HG02943 (cell line): ENCODE data around the gene FIBP.
"Not testable (repeated sequence)": the region's sequence is repeated elsewhere in the genome, so short reads cannot be mapped to it uniquely, and the experiment has no call there.

Experiments used
- ATAC-seq: cut with Tn5 transposase; IDR thresholded peaks from one replicate; pipeline ENCODE4 v1.9.1; 2021; ENCODE audit warnings: mild to moderate bottlenecking, low read depth, moderate library complexity; ENCODE audit not compliant: unreplicated experiment

Gene FIBP

DNA sequence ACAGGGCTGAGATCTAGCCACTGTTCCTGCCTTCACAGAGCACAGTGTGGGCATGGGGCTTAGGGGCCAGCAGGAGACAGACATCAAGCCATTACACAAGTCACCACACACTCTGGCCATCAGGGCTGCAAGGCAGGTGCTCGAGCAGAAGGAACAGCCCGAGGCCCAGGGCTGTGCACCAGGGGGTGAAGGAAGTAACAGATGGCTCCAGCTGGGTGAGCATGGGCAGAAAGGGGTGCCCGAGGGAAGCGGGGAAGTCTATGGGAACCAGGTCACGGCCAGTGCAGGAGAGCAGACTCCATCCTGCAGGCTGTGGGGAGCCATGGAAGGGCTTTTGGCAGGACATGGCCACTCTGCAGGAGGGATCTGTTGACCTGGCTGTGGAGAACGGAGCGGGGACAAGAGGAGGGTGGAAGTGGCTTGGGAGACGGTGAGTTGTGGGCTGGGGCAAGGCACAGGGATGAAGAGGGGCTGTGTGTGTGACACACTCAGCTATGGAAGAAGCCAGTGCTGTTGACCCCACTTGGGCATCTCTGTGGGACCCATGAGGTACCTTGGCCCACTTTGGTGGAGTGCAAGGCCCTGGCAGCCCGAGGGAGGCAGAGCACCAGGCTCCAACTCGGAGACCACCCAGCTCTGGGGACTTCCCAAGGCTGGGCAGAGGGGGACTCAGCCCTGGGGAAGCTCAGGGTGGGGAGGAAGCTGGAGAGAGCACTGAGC lies 27.0 kb upstream of the FIBP start:
- no peak for ATAC-seq

DNA sequence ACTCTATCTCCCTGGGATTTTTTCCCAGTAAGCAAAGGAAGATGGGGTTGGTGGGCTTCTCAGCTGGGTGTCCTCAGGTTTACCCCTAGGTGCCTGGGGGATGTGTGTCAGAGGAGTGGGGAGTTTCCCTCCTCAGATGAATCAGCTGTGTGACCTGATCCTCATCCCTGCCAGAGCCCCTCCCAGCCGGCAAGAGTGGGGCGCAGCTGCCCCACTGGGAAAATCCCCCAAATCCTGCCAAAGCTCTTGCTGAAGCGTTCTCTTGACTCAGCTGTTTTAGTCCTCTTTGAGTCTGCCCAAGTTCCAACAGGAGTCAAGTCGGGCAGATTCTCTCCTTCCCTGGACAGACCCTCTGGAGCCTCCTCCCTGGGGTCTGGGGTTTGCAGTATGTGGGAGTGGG lies 24.6 kb upstream of the FIBP start:
- no peak for ATAC-seq

DNA sequence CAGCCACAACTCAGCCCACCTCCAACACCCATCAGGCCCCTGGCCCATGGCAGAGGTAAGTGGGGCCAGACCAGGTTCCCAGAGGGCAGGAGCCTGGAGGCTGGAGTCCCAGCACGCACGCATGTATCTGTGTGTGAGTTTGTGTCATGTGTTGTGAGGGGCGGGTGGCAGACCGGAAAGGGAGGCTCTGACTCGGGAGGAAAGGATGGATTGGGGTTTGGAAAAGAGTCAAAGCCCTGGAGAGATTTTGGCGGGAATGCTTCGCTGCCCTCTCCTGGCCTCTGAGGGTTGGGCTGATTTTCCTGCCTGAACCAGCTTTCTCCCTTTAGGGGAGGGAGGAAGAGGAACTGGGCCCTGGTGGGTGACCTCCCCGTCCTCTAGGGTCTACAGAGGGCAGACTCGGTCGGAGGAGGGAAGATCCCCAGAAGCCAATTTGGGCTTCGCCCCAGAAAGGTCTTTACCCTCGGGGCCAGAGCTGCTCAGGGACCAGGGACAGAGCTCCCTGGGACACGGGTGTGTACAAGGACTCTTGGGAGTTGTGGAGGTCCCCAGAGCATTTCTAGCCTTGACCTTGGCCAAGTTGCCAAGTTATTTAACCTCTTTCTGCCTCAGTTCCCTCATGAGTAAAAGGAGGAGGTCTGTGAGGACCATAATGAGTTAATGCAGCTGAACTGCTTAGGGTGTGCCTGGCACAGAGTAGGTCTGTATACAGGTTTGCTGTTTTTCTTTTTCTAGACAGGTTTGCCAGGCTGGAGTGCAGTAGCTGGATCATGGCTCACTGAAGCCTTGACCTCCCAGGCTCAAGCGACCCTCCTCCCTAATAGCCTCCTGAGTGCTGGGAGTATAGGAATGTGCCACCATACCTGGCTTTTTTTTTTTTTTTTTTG lies 23.7 kb upstream of the FIBP start:
- no peak for ATAC-seq

DNA sequence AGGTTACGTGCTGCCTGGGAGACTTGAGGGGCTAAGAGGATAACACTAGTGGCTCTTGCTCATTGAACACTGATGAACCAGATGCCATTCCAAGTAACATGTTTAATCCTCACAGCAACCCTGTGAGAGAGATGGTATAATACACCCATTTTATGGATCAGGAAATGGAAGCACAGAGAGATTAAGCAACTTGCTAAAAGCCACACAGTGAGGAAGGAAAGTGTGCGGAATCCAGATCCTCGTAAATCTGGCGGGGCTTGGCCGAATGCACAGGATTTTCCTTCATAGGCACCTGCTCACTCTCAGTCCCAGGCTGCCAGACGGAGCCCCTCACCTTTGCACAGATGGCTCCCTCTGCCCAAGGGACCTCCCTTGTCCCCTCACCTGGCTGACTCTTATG lies 19.6 kb upstream of the FIBP start:
- no peak for ATAC-seq

DNA sequence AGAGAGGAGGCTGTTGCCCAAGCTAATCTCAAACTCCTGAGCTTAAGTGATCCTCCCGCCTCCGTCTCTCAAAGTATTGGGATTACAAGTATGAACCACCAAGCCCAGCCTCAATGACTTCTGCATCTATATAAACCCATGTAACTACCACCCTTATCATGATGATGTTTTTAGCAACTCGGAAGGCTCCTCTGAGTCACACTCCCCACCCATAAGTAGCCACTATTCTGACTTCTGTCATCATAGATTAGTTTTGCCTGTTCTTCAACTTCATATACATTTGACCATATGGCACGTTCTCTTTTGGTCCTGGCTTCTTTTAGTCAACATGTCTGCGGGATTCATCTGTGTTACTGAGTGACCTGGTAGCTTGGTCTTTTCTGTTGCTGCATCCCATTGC lies 18.3 kb upstream of the FIBP start:
- no peak for ATAC-seq

DNA sequence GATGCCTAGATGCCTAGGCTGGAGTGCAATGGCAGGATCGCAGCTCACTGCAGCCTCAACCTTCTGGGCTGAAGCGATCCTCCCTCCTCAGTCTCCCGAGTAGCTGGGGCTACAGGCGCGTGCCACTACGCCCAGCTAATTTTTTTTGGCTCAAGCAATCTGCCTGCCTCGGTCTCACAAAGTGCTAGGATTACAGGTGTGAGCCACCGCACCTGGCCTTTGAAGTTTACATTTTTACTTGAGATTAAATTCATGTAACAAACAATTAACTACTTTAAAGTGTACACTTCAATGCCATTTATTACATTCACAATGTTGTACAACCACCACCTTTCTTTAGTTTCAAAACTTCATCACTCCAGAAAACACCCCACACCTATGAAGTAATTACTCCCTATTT lies 15.4 kb upstream of the FIBP start:
- no peak for ATAC-seq

DNA sequence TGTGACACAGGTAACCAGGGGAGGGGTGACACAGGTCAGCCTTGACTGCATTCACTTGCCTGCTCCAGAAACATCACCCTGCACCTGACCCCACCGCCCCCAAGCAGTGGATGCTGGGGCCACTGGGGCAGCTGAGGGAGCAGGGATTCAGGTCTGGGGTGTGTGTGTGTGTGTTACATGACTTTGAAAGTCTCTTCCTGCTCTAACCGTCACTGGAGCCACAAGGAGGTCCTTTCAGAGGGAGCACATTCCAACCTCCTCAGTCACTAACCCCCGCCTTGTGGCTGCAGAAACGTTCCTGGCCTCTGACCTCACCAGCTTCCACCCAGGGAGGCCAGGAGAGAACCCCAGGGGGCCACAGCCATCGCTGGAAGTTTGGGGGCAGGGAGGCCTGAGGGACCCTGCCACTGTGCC lies 14.8 kb upstream of the FIBP start:
- ATAC-seq: no peak

DNA sequence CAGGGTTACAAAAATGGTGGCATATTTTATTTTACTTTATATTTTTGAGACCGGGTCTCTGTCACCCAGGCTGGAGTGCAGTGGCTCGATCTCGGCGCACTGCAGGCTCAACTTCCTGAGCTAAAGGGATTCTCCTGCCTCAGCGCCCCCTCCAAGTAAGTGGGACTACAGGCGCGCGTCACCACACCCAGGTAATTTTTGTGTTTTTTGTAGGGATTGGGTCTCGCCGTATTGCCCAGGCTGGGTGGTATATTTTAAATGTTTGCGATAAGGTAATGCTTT lies 12.6 kb upstream of the FIBP start:
- ATAC-seq: no peak

DNA sequence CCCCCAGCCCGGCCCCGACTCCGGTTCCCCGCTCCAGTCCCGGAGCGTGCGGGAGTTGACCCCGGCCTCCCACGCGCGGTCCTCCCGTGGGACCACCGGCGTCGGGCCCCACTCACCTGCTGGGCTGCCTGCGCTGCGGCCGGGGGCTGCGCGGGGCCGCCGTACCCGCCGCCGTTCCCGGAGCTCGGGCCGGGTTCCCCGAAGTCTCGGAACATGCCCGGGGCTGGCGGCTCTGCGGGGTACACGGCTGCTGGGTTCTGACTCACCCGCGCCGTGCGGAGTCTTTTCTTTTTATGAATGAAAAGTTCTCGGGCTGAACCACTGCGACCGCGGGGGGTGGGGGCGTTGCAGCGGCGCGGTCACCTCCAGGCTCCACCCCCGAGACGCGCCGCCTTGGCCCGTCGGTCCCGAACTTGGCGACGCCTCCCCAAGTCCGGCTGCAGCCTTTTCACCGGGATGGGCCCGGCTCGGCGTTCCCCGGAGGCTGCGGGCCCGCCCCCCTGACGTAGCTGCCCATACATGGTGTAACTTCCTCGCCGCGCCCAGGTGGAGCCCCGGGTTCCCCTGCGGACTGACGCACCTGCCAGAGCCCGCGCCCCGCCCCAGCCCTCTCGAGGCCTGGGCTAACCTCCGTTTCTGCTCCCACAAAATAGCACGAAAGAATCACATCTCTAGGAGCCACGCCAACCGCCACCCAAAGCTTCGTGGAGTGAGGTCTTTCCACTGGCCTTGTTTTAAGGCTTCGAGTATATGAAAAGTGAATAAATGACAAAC lies 12.0 kb upstream of the FIBP start, which contains the start of gene FOSL1:
TSS of gene FOSL1 (minus strand) at position 264 of the 774 bp plus-strand sequence. CDS start at position 215, 49 bp downstream.
- peak; percentile 57 for ATAC-seq

DNA sequence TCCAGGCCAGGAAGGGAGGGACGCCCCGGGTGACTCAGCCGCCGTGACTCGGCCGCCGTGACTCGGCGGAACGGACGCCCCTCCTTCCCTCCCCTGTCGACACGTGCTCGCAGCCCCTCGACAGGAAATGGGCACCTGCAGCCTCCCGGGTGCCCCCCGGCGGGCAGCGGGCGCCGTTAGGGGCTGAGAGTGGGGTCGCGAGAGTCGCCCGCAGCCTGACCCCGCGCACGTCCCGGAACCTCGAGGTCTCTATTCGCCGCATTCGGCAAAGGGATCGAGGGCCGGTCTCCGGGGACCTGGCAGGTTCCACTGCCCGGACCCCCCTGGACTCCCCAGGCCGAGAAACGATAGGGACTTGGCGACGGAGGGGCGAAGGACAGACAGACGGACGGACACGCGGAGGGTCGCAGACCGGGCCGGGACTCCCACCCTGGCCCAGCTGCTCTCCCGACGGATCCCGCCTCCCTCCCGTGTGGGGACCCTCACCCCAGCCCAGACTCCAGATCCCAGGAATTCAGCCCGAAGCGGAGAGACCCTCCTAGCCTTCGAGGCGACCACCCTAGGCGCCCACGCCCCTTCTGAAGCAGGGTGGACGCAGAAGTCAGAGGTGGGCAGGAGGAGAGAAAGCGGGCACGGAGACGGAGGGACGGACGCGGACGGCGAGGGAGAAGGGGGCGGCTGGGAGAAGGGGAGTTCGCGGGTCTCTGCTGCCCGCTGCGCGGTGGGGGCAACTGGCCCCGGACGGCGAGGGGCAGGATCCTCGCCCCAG lies 11.3 kb upstream of the FIBP start:
- no peak for ATAC-seq

DNA sequence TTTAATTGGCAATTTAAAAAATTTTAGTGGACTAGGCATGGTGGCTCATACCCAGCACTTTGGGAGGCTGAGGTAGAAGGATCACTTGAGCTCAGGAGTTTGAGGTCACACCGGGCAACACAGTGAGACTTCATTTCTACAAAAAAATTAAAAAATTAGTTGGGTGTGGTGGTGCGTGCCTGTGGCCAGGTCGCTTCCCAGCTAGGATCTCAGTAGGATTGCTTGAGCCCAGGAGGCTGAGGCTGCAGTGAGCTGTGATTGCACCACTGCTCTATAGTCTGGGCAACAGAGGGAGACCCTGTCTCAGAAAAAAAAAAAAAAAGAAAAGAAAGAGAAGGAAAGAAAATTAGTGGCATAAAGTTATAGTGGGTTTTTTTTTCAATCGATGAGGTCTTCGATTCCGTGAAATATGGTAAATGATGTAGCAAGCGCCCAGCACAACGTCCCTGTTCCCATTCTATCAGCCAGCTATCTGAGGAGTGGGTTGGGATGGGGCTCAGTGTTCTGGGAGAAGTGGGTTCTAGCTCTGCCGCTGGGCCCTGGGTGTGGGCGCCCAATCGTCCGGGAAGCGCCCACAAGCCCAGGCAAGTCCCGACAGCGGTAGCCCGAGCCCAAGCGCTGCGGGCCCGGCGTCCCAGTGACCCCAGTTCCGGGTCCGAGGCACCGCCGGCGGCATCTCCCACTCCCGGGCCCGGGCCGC lies 10.5 kb upstream of the FIBP start:
- ATAC-seq: no peak

DNA sequence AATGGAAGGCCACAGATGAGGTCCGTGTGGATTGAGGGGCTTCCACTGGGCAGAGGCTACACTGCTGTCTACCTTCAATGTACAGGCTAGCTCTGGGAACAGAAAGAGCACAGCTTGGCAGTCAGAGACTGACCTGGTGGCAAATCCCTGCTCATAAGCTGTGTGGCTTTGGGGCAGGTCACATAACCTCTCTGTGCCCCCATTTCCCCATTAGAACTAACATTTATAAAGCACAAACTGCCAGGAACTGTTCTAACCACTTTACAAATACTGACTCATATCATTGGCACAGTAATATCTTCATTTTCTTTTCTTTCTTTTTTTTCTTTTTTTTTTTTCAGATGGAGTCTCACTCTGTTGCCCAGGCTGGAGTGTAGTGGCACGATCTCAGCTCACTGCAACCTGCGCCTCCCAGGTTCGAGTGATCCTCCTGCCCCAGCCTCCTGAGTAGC lies 8.8 kb upstream of the FIBP start:
- no peak for ATAC-seq

DNA sequence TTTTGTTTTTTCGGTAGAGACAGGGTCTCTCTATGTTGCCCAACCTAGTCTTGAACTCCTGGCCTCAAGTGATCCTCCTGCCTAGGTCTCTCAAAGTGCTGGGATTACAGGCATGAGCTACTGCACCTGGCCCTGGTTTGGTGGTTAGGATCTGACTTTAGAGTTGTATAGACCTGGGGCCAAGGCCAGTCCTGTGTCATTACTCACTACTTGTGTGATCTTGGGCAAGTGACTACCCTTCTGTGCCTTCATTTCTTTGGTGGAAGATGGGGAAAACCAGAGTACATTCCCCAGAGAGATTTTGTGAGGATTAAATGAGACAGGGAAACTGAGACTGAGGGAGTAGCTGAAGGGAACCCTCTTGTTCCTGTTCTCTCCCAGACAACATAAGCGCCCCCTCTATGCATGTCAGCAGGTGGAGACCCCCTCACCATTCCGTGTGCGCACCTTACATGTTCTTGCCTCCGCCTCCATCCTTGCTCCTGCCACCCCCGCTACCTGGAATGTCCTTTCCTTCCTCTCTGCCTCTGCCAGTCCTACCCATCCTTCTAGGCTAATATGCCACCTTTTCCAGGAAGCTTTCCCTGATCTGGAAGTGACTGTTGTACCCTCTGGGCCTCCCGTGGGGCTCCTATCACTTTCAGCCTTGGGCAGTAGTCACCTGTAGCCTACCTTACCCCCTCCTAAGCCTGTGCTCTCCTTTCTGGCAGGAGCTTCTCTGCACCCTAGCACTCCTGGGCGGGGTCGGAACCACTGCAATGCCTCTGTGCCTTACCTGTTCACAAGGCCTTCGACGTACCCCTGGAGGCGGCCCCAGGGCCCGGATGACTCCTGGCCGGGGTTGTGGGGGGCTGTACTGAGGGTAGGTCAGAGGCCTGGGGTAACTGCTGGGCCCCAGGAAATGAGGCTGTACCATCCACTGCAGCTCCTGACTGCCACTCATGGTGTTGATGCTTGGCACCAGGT lies 8.0 kb upstream of the FIBP start:
- no peak for ATAC-seq

DNA sequence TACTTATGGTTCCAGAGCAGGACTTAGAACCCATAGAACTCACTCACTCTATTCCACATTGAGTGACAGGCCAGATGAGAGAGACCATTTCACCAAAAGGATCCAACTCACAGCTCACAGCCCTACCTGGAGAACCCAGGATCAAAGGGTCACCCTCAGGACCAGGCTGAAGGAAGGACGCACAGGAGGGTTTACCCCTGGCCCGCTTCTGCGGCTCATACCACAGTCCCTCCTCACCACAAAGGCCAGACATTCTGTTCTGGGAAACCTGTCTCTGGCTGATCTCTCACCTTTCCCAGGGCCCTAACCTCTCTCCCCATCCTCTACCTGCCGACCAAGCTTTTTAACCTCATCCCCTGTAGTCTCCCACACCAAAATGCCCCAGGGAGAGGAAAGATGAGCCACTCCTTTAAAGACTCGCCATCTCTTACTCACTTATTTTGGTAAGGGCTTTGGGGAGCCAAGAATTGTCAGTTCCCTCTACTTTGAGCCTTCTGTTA lies 7.3 kb upstream of the FIBP start:
- ATAC-seq: no peak

DNA sequence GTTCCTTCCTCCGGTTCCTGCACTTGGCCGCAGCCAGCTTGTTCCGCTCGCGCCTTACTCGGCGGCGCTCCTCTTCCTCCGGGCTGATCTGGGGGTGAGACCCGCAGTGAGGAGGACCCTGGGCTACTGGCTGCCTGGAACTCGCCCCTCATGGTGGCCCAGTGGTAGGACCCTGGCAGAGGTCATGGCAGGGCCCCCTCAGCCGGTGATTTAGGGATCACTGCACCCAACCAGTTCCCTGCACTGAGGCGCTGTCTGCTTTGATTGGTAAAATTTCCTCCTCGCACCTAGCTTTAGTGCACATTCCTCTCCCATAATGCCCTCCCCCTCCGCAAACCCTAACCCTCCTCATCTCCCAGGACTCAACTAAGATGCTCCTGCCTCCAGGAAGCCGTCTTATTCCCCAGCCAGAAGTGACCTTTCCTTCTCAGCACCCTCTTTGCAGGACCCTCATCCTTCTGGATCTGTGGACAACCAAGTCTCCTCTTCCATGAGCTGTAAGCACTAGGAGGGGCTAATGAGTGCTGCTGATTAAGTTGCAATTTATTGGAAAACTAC lies 5.8 kb upstream of the FIBP start:
- ATAC-seq: no peak

DNA sequence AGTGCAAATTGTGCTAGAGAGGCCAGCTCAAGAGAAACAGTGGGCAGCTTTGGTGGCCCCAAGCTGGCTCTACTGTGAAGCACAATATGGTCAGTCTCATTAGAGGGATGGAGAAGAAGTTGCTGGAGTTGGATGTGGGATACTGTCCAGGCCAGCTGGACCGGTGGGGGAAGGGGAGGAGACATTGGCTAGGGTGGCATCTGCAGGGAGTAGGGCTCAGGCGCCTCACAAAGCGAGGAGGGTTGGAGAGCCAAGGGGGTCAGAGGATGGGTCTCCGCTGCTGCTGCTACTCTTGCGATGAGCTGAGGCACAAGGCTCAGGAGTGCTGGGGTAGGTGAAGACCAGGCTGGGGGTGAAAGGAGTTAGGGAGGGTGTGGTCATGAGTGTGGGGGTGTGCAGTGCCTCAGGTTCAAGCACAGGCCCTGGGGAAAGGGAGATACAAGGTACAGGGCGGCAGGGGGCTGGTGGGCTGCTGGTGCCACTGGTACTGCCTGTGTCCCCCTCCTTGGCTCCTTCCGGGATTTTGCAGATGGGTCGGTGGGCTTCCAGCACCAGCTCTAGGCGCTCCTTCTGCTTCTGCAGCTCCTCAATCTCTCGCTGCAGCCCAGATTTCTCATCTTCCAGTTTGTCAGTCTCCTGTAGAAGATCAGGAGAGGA lies 4.5 kb upstream of the FIBP start:
- no peak for ATAC-seq

DNA sequence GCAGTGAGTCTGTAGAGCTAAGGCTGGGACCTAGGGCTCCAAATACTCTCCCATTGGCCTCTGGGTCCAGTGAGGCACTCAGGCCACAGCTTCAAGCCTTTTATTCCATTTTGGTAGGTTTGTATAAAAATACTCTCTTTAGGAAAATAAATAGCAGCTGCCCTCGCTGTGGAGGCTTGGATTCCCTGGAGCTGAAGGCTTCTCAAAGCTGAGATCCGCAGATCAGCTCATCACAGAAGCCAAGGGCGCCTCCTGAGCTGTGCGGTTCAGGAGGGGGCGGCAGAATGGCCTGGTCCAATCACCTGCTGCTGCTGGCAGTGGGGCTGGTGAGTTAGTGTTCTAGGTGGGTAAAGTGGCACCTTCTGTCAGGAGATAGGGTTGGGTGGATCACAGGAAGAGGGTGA lies 3.9 kb upstream of the FIBP start:
- not testable (repeated sequence) for ATAC-seq
